Ramos (cell line): ENCODE measurements around the gene BRCA2.
"Not testable (repeated sequence)": the region's sequence is repeated elsewhere in the genome, so short reads cannot be mapped to it uniquely, and the experiment has no call there.

Source experiments
- in situ Hi-C: fragments of 300-500 bp; cut with MboI; formaldehyde crosslinking; loops from one replicate; pipeline ENCODE4 v1.14.3; 2022; ENCODE audit warnings: low sequenced_read_pairs; ENCODE audit not compliant: unreplicated experiment

Gene BRCA2

DNA sequence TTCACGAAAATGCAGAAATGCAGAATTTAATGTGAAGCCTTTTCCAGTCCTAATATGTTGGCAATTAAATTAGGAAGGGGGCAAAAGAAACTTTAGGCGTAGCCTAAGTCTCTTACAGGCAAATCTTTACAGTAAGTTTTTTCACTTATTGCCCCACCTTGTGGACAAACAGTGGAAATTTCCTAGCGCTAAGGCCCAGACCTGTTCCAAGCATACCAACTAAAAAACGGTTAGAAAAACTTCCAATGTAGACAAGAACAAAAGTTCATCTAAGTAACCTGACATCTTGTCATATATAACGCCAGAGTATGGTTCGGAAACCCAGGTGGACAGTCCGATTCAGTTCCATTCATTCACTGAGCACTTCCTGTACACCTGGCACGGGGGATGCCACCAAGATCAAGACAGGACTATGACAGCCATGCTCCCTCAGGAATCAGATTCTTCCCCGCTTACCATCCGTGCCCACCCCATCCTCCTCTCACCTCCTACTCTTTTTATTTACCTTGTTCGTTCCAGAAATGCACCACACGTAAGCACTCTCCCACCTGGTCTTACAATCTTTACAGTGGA, 5.1 kb upstream of the BRCA2 start:
- in situ Hi-C loops, result loop anchor here (10.0 kb wide), 1 partner anchor 285 kb away; no protein-coding TSS in a partner anchor

DNA sequence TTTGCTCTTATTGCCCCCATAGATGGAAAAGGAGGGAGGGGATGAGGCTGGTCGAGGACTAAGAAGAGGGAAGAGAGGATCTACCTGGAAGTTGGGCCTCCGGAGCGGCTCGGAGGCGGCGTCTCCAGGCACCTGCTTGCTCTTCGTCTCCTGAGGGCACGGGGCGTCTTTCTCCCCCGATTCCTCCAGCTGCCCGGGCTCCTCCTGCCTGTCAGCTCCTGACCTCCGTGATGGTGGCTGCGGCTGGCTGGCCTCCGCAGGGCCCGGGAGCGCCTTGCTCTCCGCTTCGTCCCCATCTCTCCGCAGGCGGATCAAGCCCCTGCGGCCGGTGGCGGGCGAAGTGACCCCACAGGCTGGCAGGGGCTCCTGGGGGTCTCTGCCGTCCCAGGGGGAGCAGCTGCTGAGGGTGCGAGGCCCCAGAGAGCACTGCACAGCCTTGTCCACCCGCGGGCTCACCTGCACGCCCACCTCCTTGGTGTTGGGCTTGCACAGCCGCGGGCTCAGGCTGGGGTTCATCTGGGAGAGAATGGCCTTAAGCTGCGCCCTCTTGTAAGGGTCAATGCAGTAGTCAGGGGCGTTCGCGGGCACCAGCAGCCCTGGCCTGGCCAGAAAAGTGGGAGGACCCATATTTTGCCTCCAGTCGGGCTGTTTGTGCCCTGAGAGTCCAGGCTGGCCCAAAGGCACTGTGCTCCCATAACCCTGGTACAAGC, 4.0 kb upstream of the BRCA2 start:
- in situ Hi-C loops, result loop anchor here (10.0 kb wide), 1 partner anchor 287 kb away; no protein-coding TSS in a partner anchor

DNA sequence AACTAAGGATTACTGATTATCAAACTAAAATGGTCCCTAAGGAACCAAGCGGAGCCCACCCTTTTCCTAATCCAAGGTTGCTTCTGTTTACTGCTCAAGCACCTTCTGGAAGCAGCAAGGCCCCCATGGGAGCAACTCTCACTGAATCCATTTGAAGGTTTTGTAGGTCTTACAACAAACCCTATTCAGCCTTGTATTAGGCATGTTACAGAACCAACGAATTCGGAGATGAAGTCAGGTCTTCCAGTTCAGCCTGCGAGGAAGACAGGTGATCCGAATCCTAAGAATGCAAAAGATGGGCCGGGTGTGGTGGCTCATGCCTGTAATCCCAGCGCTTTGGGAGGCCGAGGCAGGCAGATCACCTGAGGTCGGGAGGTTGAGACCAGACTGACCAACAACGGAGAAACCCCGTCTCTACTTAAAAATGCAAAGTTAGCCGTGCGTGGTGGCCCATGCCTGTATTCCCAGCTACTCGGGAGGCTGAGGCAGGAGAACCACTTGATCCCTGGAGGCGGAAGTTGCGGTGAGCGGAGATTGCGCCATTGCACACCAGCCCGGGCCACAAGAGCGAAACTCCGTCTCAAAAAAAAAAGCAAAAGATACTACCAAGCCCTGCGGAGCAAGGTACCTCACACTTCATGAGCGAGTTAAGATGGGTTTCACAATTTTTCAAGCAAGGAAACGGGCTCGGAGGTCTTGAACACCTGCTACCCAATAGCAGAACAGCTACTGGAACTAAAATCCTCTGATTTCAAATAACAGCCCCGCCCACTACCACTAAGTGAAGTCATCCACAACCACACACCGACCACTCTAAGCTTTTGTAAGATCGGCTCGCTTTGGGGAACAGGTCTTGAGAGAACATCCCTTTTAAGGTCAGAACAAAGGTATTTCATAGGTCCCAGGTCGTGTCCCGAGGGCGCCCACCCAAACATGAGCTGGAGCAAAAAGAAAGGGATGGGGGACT, 754 bp upstream of the BRCA2 start:
- in situ Hi-C loops, result loop anchor here (10.0 kb wide), 1 partner anchor 290 kb away; no protein-coding TSS in a partner anchor

- in situ Hi-C loops, result loop anchor here (10.0 kb wide), 1 partner anchor 291 kb away; no protein-coding TSS in a partner anchor
These were observed 676 bp downstream of the BRCA2 start for GRCh38 chr13:32316028-32316339.

GRCh38 chr13:32316501-32316900, 1.2 kb downstream of the BRCA2 start:
- in situ Hi-C loops, result loop anchor here (10.0 kb wide), 1 partner anchor 292 kb away; no protein-coding TSS in a partner anchor

- in situ Hi-C loops, result loop anchor here (10.0 kb wide), 1 partner anchor 293 kb away; no protein-coding TSS in a partner anchor
These were observed 2.6 kb downstream of the BRCA2 start for GRCh38 chr13:32317716-32318465.

DNA sequence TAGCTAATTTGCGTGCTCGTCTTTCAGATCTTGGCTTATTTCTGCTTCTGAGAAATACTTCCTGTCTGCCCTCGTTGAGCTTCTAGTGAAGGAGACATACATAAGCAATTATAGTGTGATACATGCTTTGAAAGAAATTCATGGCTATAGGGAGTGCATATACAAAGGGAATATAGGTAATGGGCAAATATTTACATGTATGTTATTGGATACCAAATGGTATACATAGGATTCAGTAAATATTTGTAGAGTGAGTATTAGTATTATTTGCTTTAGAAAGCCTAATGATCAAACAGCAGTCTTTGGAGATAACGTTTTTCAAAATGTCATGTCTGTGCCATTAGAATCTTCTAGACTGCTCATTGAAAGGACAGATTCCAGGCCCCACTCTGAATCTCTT, 5.2 kb downstream of the BRCA2 start:
- in situ Hi-C loops, result no loop called here

GRCh38 chr13:32323912-32324311, 8.6 kb downstream of the BRCA2 start:
- in situ Hi-C loops, result no loop called here

- in situ Hi-C loops, result no loop called here
These were observed 15.1 kb downstream of the BRCA2 start for GRCh38 chr13:32330441-32330840.

DNA sequence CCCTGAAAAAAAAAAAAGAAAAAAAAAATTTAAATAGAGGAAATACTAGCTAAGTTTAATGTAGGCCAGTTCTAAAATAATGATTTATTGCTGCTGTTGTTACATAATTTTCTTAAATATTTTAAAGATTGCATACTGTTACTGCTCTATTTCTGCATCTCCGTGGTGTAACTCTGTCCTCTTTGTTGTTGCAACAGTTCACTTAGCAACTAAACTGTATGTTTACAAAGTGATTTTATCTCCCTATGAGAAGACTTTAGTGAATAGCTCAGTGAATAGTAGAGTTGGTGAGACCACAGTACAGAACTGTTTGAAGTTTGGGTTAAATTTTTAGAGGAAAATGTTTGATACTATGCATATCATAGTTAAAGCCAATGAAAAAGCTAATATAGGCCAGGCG, 19.4 kb downstream of the BRCA2 start:
- in situ Hi-C loops, result no loop called here

DNA sequence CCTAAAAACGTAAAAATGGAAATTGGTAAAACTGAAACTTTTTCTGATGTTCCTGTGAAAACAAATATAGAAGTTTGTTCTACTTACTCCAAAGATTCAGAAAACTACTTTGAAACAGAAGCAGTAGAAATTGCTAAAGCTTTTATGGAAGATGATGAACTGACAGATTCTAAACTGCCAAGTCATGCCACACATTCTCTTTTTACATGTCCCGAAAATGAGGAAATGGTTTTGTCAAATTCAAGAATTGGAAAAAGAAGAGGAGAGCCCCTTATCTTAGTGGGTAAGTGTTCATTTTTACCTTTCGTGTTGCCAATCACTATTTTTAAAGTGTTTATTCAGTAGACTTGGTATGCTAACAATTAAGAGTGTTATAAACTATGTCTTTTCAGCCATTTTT, 25.6 kb downstream of the BRCA2 start:
- in situ Hi-C loops, result no loop called here

GRCh38 chr13:32347651-32348050, 32.3 kb downstream of the BRCA2 start:
- in situ Hi-C loops, result no loop called here

DNA sequence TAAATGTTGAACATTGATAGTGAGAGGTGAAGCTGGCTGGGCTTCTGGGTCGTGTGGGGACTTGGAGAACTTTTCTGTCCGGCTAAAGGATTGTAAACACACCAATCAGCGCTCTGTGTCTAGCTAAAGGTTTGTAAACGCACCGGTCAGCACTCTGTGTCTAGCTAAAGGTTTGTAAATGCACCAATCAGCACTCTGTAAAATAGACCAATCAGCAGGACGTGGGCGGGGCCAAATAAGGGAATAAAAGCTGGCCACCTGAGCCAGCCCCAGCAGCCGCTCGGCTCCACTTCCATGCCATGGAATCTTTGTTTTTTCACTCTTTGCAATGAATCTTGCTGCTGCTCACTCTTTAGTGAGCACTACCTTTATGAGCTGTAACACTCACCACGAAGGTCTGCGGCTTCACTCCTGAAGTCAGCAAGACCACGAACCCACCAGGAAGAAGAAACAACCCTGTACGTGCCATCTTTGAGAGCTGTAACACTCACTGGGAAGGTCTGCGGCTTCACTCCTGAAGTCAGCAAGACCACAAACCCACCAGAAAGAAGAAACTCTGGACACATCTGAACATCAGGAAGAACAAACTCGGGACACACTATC, 35.6 kb downstream of the BRCA2 start:
- in situ Hi-C loops, result not testable (repeated sequence)

GRCh38 chr13:32354040-32354439, 38.7 kb downstream of the BRCA2 start:
- in situ Hi-C loops, result no loop called here

DNA sequence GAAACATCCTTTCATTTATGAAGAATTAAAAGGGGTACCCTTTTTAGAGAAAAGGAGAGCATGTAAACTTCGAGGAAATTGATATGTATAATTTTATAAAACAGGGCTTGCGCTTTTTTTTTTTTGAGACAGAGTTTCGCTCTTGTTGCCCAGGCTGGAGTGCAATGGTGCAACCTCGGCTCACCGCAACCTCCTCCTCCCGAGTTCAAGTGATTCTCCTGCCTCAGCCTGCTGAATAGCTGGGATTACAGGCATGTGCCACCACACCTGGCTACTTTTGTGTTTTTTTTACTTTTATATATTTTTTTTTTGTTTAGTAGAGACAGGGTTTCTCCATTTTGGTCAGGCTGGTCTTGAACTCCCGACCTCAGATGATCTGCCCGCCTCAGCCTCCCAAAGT, 40.6 kb downstream of the BRCA2 start:
- in situ Hi-C loops, result not testable (repeated sequence)

- in situ Hi-C loops, result no loop called here
These were observed 47.3 kb downstream of the BRCA2 start for GRCh38 chr13:32362574-32362973.

DNA sequence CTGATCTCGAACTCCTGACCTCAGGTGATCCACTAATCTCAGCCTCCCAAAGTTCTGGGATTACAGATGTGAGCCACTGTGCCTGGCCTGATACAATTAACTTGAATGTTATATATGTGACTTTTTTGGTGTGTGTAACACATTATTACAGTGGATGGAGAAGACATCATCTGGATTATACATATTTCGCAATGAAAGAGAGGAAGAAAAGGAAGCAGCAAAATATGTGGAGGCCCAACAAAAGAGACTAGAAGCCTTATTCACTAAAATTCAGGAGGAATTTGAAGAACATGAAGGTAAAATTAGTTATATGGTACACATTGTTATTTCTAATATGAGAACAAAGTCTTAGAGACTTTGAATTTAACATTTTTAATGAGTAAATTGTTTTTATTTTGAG, 55.5 kb downstream of the BRCA2 start:
- in situ Hi-C loops, result no loop called here

DNA sequence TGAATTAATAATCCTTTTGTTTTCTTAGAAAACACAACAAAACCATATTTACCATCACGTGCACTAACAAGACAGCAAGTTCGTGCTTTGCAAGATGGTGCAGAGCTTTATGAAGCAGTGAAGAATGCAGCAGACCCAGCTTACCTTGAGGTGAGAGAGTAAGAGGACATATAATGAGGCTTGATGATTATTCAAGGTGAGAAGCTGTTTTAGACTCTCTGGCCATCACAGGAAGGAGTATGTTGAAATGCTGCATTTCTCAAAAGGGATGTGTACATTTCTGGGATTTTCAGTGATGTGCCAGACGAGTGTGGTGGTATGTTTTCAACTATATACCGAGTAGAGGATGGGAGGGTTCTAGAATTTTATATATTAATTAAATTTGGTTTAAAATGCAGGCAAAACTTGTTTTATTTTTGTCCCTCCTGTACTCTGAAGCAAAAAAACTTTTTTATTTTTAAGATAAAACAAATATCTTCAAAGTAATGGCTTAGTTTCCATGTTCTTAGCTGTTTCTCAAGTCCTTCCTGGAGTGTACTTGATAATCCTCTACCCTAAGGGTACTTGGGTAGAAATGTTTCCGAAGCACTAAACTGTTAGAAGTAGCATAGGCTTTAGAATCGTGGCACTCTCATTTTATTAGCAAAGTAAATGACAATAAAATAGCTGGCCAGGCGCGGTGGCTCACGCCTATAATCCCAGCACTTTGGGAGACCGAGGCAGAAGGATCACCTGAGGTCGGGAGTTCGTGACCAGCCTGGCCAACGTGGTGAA, 61.5 kb downstream of the BRCA2 start:
- in situ Hi-C loops, result no loop called here

GRCh38 chr13:32378012-32378411, 62.7 kb downstream of the BRCA2 start:
- in situ Hi-C loops, result no loop called here
